HG03280 (cell line): ENCODE measurements around the gene TICRR.
"Not testable (repeated sequence)": the region's sequence is repeated elsewhere in the genome, so short reads cannot be mapped to it uniquely, and the experiment has no call there.

Experiments used
- ATAC-seq: cut with Tn5 transposase; IDR thresholded peaks from one replicate; pipeline ENCODE4 v1.9.1; 2021; ENCODE audit warnings: mild to moderate bottlenecking, moderate library complexity; ENCODE audit not compliant: unreplicated experiment

The TICRR gene, protein sequence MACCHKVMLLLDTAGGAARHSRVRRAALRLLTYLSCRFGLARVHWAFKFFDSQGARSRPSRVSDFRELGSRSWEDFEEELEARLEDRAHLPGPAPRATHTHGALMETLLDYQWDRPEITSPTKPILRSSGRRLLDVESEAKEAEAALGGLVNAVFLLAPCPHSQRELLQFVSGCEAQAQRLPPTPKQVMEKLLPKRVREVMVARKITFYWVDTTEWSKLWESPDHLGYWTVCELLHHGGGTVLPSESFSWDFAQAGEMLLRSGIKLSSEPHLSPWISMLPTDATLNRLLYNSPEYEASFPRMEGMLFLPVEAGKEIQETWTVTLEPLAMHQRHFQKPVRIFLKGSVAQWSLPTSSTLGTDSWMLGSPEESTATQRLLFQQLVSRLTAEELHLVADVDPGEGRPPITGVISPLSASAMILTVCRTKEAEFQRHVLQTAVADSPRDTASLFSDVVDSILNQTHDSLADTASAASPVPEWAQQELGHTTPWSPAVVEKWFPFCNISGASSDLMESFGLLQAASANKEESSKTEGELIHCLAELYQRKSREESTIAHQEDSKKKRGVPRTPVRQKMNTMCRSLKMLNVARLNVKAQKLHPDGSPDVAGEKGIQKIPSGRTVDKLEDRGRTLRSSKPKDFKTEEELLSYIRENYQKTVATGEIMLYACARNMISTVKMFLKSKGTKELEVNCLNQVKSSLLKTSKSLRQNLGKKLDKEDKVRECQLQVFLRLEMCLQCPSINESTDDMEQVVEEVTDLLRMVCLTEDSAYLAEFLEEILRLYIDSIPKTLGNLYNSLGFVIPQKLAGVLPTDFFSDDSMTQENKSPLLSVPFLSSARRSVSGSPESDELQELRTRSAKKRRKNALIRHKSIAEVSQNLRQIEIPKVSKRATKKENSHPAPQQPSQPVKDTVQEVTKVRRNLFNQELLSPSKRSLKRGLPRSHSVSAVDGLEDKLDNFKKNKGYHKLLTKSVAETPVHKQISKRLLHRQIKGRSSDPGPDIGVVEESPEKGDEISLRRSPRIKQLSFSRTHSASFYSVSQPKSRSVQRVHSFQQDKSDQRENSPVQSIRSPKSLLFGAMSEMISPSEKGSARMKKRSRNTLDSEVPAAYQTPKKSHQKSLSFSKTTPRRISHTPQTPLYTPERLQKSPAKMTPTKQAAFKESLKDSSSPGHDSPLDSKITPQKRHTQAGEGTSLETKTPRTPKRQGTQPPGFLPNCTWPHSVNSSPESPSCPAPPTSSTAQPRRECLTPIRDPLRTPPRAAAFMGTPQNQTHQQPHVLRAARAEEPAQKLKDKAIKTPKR (N-terminal part only)

DNA sequence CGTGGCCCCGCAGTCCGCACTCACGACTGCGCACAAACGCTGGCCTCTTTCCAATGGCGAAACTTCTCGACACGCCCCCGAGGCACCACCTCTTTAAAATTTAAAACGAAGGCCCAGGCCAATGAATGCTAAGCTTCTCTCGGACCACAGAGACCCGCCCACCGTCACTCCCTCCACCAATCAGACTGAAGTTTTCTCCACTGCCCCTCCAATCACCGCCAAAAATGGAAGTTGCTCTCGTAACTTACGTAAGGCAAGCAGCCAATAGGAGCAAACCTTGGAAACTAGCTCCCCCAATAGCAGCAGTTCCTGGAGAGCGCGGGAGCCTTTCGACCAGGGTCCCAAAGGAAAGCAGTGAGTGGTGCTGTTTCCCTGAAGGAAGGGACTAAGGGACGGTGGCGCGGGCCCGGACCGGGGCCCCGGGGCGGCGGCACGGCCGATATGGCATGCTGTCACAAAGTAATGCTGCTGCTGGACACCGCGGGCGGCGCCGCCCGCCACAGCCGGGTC lies at the start of gene TICRR:
Gene TICRR (plus strand): TSS at position 324 of the 510 bp plus-strand sequence. CDS start 118 bp downstream, at position 442.
- peak; percentile 97 for ATAC-seq

DNA sequence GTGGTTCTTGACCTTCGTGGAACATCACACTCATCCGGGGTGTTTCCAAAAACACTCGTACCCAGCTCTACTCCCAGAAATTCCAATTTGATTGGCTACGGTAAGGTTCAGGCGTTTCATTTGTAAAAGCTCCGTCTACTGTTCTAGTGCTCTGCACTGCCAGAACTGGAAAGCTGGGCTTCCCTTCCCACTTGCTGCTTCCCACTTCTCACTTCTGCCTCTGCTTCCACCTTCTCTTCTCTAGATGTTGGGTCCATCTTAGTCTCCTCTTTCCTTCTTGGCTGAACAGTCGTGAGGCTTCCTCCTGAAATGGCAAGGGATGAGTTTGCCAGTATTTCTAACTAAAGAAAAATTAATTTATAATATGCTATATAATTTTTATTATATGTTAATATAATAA lies 49.1 kb upstream of the TICRR start:
- ATAC-seq = no peak

DNA sequence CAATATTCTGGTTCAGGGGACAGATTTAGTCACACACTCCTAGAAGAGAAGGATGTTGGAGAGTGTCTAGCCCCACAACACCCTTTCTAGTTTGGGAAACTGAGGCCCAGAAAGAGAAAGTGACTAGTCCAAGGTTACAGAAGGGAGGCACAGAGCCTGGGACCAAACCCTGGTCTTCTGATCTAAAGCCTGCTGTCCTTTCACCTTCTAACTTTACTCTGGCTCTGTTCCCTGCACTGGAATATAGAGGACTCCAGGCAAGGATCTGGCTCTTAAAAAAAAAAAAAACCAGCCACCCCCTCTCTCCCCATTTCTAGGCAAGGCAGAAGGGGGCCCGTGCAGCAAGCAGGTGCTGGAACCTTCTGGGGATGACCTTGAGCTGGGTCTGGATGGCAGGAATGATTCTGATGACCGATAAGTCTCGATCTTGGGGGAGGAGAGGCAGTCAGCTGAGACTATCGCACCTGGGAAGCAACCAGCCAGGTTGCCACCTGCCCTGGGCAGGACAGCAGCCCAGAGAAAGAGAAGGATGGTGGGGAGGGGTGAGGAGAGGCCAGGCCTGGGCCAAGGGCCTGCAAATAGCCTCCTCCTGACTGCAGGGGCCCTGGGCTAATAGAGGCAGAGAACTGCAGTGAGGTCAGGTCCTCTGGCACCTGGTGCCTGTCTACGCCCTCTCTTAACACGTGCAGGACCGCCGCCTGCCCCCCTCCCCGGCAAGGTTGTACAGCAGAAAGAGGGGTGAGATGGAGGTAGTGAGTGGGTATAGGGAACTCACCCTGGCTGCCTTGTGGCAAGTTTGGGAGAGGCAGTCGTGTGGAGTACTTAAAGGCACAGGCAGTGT lies 48.4 kb upstream of the TICRR start:
- no peak for ATAC-seq

DNA sequence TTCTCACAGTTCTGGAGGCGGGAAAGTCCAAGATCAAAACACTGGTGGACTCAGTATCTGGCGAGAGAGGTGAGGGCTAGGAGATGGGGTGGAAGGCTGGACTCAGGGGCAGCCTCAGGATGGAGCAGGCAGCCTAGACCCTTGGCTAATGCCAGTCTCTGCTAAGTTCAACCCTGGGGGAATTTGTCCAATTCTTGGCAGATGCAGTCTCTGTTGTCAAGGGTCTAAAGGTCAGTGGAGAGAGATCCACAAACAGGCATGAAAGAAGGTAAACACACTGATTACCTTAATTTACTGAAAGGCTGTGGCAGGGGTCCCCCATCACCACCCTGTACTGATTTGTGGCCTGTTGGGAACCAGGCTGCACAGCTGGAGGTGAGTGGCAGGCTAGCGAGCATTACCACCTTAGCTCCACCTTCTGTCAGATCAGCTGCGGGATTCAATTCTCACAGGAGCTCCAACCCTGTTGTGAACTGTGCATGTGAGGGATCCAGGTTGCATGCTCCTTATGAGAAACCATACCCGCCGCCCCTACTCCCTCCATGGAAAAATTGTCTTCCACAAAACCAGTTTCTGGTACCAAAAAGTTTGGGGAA lies 46.4 kb upstream of the TICRR start:
- no peak for ATAC-seq

DNA sequence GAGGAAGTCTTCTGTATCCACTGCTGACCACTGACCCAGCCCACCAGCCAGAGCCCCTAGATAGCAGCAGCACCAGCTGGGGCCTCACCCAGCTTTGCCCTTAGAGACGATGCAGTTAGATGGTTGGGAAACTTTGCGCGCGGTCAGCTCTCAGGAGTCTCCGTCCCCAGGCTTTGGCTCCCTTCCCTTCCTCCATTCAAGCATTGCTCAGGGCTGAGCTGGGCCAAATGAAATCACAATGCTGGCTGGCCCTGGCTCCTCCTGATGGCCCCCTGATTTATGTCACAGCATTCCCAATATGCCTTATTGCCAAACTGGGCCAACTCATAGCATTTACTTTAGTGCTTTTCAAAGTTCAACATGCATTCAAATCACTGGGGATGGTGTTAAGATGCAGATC lies 44.3 kb upstream of the TICRR start:
- ATAC-seq = no peak

DNA sequence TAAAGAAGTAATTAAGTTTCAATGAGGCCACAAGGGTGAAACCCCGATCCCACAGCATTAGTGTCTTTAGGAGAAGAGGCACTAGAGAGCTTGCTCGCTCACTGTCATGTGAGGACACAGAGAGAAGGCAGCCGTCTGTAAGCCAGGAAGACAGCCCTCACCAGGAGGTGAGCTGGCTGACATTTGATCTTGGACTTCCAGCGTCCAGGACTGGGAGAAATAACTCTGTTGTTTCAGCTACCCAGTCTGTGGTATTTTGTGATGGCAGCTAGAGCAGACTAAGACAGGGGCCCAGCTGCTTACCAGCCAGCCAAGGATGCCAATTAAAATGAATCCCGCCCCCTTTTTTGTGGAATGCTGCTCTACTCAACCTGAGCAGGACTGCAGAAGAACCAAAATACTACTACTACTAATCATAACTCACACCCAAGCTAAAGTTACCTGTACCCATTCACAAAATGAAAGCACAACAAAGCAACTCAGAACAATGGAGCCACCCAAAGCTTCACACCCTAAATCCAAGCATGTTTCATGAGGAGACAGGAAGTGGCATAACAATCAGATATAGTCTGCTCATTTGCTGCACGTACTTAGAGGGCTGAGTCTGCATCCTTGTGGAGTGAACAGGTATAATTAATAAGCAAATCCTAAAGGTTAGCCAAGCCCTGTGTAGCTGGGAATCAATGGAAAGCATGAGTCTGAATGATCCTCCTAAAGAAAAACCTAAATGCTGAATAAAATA lies 43.3 kb upstream of the TICRR start:
- ATAC-seq = no peak

DNA sequence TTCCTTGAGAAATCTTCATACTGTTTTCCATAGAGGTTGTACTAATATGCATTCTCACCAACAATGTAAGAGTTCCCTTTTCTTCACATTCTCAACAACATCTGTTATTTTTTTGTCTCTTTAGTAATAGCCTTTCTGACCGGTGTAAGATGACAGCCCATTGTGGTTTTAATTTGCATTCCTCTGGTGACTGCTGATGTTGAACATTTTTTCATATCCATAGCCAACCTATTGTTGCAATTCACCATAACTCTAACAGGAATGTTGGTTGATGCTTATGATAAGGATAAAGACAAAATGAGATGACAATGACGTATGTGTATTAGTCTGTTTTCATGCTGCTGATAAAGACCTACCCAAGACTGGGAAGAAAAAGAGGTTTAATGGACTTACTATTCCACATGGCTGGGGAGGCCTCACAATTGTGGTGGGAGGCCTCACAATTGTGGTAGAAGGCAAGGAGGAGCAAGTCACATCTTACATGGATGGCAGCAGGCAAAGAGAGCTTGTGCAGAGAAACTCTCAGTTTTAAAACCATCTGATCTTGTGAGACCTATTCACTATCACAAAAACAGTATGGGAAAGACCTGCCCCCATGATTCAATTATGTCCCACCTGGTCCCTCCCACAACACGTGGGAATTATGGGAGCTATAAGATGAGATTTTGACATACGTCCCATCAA lies 41.3 kb upstream of the TICRR start:
- ATAC-seq = no peak

DNA sequence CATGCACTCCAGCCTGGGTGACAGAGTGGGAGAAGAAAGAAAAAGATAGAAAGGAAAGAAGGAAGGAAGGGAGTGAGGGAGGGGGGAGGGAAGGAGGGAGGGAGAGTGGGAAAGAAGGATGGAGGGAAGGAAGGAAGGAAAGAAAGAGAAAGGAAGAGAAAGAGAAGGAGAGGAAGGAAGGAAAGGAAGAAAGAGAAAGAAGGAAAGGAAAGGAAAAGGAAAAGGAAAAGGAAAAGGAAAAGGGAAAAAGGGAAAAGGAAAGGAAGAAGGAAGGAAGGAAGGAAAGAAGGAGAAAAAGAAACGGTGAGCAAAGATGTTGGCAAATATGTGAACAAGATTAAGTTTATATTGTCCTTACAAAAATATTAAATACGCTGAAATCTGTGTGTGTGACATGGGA lies 36.2 kb upstream of the TICRR start:
- ATAC-seq = no peak

DNA sequence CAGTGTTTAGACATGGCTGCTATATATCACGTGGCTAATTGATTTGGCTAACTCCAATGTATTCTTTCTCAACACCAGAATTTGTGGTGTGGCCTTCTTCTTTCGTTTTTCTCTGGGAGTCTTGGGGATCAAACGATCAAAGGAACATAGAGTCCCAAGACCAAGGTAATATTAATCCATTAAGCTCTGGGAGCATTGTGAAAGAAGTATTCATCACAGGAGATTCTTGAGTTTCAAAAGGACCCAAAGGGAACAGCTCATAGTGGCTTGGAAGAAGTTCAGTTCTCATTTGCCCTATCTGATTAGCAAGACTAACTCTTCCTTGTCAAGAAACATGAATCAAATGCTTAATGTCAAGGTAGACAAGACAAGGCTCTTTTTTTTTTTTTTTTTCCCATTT lies 32.9 kb upstream of the TICRR start:
- ATAC-seq = no peak

DNA sequence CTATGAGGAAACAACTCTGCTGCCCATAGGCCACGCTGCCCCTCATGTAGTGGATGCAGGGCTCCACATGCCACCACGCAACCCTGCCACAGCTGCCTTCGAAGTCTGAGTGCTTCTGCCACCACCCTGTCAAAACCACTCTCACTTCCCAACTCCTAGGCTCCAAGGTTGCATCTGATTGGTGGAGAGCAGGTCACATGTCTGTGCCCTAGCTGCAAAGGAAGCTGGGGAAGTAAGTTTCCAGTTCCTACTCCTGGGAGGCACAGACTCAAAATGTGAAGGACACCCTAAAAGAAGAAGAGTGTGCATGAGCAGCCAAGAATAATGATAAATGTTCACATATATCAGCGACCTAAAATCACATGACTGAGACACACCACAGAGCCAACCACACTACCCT lies 31.9 kb upstream of the TICRR start:
- no peak for ATAC-seq

DNA sequence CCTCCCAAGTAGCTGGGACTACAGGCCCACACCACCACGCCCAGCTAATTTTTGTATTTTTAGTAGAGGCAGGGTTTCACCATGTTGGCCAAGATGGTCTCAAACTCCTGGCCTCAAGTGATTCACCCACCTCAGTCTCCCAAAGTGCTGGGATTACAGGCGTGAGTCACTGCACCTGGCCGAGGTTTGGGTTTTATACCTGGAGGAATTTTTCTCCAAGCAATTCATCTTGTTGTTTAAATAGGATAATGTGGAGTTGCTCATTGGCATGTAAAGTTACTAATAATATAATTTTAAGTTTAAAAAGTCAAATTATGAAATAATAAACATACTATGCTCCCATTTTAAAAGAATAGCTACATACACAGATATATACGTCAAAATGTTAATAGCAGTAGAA lies 26.1 kb upstream of the TICRR start:
- ATAC-seq = not testable (repeated sequence)

DNA sequence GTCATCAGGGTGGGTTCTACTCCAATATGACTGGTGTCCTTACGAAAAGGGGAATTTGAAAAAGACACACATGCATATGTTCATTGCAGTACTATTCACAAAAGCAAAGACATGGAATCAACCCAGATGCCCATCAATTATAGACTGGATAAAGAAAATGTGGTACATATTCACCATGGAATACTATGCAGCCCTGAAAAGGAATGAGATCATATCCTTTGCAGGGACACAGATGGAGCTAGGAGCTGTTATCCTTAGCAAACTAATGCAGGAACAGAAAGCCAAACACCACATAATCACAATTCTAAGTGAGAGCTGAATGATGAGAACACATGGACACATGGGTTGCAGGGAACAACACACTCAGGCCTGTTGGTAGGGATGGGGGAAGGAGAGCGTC lies 24.8 kb upstream of the TICRR start:
- no peak for ATAC-seq

DNA sequence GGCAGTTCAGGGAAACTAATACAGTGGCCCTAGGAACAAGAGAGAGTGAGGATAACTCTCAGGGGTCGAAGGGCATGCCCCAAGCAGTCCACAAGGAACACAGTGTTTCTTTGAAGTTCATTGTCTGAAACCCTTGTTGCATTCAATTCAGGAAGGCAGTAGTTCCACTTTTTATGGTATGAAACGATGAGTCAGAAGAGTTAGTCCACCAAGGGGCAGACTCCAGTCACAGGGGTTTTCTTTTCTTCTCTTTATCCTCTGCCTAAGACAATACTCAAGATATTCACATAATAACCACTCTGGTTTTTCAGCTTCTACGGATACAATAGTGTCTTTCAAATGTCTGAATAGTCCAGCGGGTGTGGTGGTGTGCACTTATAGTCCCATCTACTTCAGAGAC lies 23.7 kb upstream of the TICRR start:
- peak; percentile 69 for ATAC-seq

DNA sequence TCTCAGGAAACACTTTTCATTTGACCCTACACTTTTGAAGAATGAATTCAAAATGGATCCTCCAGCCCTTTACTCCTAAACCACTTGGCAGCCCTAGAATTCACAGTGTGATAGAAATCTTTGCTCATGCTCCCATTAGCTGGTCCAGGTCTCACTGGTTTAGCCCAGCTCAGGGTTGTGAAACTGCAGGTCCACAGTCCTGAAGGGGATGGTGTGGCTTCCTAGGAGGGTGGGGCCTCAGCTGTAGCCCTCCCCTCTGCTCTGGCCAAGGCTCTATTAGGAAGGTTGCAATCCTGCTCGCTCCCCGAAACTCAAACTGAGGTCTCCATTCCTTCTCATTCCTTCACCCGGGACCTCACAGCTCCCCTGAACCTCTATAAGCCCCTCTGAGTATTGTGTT lies 21.6 kb upstream of the TICRR start:
- ATAC-seq = no peak

DNA sequence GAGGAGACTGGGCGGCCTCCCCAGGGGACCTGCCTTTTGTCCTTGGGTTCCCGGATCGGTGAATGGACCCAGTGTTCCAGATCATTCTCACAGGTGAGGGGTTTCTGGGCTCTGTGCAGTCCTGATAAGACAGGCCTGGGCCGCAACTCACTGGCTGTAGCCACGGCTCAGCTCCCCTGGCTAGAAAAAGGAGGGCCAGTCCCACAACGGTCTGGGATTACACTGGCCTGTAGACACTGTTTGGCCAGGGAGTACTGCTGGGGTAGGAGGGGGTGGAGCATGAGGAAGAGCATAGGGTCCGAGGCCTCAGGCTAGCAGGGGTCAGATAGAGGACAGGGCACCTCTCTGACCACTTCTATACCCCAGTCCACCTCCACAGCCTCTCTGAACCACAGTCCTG lies 21.0 kb upstream of the TICRR start:
- no peak for ATAC-seq

DNA sequence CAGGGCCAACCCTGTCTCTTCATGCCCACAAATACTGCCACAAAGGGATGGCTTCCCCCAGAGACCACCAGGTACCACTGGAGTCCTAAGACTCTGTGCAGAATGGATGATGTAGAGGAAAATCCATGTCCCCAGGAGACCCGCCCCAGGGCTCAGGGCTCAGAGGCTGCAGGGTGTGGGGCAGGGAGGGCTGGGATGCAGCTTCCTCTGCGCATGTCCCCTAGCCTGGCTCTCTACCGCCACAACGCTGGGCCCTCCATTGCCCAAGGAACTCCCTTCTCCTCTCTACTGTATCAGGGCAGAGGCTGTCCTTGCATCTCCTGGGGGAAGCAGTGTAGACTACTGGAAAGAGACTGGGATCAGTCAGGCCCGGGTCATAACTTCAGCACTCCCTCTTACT lies 19.5 kb upstream of the TICRR start:
- no peak for ATAC-seq

DNA sequence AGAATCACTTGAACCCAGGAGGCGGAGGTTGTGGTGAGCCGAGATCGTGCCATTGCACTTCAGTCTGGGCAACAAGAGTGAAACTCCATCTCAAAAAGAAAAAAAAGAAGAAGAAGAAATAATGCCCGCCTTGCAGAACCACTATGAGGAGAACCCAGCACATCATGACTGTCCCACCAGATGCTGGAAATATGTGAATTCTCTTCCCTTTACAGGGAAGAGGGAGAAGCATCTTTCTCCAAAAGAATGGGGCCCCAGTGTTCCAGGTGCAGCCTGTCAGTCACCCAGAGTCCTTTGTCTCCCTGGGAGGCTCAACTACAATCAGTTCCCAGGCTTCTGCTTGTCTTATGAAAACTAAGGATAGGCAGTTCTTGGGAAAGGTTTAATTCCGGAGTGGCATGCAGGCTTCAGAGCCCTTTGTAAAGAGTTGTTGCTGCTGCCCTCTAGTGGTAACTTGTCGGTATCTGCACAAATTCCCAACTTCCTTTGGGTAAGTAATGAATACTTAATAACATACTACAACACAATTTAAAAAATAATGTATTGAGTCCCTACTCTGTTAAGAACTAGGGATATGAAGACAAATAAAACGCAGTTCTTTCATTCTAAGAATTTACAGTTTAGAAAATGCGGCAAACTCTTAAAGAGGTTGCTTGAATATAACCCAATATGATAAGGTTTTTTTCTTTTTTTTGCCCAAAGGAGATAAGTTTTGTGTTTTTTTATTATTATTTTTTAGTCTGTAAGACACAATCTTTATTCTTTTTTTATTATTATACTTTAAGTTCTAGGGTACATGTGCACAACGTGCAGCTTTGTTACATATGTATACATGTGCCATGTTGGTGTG lies 18.6 kb upstream of the TICRR start:
- ATAC-seq = no peak
